Measurements from ENCODE around the gene CFAP107.
"Not testable (repeated sequence)": the region's sequence is repeated elsewhere in the genome, so short reads cannot be mapped to it uniquely, and the experiment has no call there.

Gene CFAP107

GRCh38 chr1:12772520-12772919 is 26.5 kb downstream of the CFAP107 start:
- in situ Hi-C loops (cut with MboI; ENCODE audit: low pct_unique_long_range_greater_than_20kb, low sequenced_read_pairs) = loop anchor here (25.0 kb wide), 1 partner anchor 485 kb away; no protein-coding TSS in a partner anchor
- no peak for DNase-seq

- no peak for DNase-seq
- in situ Hi-C loops (cut with MboI; ENCODE audit: low pct_unique_long_range_greater_than_20kb, low sequenced_read_pairs) = loop anchor here (25.0 kb wide), 1 partner anchor 486 kb away; no protein-coding TSS in a partner anchor
These were observed 27.4 kb downstream of the CFAP107 start, which contains the start of gene PRAMEF12 for GRCh38 chr1:12773438-12773837. Gene PRAMEF12 (plus strand): TSS chr1:12773738. CDS start chr1:12774868, 1,130 bp downstream.

DNA sequence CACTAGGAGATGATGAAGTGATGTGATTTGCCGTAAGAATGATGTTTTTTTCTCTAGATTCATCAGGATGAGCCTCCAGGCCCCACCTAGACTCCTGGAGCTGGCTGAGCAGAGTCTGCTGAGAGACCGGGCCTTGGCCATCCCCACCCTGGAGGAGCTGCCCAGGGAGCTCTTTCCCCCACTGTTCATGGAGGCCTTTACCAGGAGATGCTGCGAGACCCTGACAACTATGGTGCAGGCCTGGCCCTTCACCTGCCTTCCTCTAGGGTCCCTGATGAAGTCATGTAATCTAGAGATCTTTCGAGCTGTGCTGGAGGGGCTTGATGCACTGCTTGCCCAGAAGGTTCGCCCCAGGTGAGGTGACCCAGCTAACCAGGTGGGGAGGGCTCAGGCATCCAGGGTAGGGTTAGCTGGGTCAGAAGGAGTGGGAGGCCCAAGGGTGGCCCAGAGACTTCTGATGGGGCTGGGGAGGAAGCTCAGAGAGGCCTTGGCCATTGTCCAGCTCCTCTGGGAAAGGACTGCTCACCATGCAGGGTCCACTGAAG is 28.9 kb downstream of the CFAP107 start:
- in situ Hi-C loops (cut with MboI; ENCODE audit: low pct_unique_long_range_greater_than_20kb, low sequenced_read_pairs) = loop anchor here (25.0 kb wide), 1 partner anchor 488 kb away; no protein-coding TSS in a partner anchor
- DNase-seq = no peak

GRCh38 chr1:12775443-12775842 is 29.4 kb downstream of the CFAP107 start:
- in situ Hi-C loops (cut with MboI; ENCODE audit: low pct_unique_long_range_greater_than_20kb, low sequenced_read_pairs) = no loop called here
- no peak for DNase-seq

DNA sequence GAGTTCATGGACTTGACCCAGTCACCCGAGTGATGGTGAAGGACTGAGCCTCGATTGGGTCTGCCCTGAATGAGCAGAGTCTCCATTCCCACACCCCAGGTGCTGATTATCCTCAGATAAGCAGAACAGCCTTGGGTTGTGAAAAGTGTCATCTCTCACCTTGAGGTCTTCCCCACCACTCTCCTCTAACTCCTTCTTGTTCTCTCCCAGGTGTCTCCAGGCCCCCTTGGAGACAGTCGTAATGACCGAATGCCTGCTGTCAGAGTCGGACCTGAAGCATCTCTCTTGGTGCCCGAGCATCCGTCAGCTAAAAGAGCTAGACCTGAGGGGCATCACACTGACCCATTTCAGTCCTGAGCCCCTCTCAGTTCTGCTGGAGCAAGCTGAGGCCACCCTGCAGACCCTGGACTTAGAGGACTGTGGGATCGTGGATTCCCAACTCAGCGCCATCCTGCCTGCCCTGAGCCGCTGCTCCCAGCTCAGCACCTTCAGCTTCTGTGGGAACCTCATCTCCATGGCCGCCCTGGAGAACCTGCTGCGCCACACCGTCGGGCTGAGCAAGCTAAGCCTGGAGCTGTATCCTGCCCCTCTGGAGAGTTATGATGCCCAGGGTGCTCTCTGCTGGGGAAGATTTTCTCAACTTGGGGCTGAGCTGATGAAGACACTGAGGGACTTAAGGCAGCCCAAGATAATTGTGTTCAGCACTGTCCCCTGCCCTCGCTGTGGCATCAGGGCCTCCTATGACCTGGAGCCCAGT is 31.0 kb downstream of the CFAP107 start:
- in situ Hi-C loops (cut with MboI; ENCODE audit: low pct_unique_long_range_greater_than_20kb, low sequenced_read_pairs) = no loop called here
- DNase-seq = no peak

DNA sequence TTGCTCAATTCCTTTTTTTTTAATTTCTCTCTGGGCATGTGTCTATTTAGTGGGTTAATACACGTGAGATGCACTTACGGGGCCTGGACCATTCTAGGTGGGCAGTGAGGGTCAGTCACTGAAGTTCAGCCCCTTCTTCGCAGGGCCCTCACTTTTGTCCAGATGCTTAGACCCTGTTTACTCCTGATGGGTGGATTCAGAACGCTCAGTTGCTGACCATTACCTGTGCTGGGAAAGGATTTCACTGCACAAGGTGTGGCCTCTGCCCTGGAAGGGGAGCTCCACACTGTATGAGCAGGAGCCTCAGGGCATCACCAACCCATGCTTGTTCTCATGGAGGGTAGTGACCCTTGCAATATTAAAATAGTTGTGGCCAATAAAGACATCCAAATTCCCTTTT is 32.1 kb downstream of the CFAP107 start:
- in situ Hi-C loops (cut with MboI; ENCODE audit: low pct_unique_long_range_greater_than_20kb, low sequenced_read_pairs) = no loop called here
- no peak for DNase-seq

- no peak for DNase-seq
- in situ Hi-C loops (cut with MboI; ENCODE audit: low pct_unique_long_range_greater_than_20kb, low sequenced_read_pairs) = no loop called here
These were observed 32.9 kb downstream of the CFAP107 start for GRCh38 chr1:12778907-12779306.

GRCh38 chr1:12781488-12781887 is 35.5 kb downstream of the CFAP107 start:
- DNase-seq; in situ Hi-C loops (cut with MboI; ENCODE audit: low pct_unique_long_range_greater_than_20kb, low sequenced_read_pairs): not testable (repeated sequence)

GRCh38 chr1:12783783-12784182 is 37.8 kb downstream of the CFAP107 start:
- peak; percentile 43 for DNase-seq
- in situ Hi-C loops (cut with MboI; ENCODE audit: low pct_unique_long_range_greater_than_20kb, low sequenced_read_pairs) = not testable (repeated sequence)

DNA sequence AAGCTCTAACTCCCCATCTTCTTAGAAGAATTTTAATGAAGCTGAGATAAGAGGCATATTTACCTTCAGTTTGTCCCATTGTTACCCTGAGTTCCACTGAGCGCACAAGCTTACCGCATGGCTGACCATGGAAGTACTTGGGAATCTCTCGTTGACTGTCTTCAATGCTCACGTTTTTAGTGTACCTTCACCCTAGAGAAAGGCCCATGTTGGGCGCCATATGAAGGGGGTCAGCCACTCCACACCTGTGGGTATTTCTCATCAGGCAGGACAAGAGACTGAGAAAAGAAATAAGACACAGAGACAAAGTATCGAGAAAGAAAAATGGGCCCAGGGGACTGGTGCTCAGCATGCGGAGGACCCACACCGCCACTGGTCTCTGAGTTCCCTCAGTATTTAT is 38.7 kb downstream of the CFAP107 start:
- peak; percentile 11 for DNase-seq
- in situ Hi-C loops (cut with MboI; ENCODE audit: low pct_unique_long_range_greater_than_20kb, low sequenced_read_pairs) = not testable (repeated sequence)

DNA sequence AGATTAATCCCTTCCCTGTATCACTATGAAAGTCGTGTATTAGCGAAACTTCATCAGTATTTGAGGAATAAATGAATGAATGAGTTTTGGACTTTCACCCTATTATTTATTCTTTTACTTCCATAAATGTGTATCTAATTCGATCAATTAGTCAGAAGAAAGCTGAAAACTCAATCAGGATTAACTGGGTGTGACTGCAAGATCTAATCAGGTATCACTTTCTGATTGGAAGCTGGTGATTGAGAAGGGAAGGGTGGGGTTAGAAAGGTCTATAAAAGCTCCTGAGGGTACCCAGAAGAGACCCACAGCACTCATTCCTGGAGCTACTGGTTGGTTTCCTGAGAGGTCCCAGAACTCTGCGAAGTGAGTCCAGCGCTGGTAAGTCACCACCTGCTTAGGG is 45.1 kb downstream of the CFAP107 start, which contains the start of gene PRAMEF1:
Gene PRAMEF1, plus strand, starts transcription at position 301 of the 400 bp plus-strand sequence. CDS start 1,831 bp downstream, outside the sequence.
- in situ Hi-C loops (cut with MboI; ENCODE audit: low pct_unique_long_range_greater_than_20kb, low sequenced_read_pairs); DNase-seq: not testable (repeated sequence)

DNA sequence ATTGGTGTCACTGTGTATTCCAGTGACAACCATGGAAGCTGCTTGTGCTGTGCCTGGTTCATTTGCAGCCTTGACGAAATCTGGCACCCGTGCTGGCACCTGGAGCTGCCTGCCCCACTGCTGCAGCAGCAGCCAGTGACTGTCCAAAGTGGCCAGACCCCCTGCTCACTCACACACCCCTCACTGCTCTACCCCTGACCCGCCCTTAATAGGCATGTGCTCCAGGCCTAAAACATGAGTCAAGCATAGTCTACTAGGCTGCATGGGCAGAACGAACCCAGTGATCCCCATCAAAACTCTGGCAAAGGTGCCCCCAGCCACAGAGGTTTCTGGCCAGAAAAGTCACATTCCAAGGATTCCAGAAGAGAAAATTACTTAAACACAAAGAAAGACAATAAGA is 52.9 kb downstream of the CFAP107 start:
- in situ Hi-C loops (cut with MboI; ENCODE audit: low pct_unique_long_range_greater_than_20kb, low sequenced_read_pairs) = no loop called here
- no peak for DNase-seq

DNA sequence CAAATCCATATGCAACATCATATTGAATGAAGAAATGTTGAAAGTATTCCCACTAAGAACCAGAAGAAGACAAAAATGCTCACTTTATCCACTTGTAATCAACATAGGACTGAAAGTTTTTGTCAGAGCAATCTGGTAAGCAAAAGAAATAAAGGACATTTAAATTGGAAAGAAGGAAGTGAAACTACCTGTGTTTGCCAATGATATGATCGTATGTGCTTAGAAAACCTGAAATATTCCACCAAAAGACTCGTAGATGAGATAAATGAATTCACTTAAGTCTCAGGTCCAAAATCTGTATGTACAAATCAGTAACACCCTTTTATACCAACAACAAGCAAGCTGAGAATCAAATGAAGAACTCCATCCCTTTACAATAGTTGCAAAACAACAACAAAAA is 53.7 kb downstream of the CFAP107 start:
- DNase-seq = no peak
- in situ Hi-C loops (cut with MboI; ENCODE audit: low pct_unique_long_range_greater_than_20kb, low sequenced_read_pairs) = no loop called here

- no peak for DNase-seq
- in situ Hi-C loops (cut with MboI; ENCODE audit: low pct_unique_long_range_greater_than_20kb, low sequenced_read_pairs) = no loop called here
These were observed 63.9 kb downstream of the CFAP107 start for GRCh38 chr1:12809933-12810332.

DNA sequence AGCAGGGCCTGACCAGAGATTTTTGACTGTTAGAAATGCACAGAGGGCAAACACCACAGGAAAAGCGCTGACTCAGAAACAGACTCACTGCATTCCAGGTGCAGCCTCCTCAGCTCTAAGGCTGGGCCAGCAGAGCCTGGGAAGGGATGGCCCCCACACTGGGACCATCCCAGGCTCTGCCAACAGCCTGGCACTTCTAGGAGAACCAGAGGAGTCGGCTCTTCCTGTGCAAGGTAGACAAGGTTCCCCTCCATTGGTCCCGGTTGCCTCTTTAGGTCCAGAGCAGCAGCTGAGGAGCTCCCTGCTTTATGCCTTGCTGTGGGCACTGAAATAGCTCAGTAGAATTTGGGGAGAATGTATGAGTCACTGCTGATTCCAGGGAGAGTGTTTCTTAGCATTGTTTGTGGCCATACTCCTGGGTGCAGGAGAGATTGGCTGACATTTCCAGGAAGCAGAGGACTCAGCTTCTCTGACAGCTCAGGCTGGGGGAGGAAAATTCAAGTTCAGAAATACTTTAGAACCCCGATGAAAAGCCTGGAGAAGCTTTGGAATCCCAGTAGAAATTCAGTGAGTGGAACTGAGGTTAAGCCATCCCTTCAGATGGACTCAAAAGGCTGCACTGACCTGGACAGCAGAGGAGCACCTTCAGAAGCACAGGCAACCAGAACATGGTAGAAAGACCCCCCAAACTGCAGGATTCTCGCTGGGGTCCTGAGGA is 64.8 kb downstream of the CFAP107 start:
- DNase-seq = no peak
- in situ Hi-C loops (cut with MboI; ENCODE audit: low pct_unique_long_range_greater_than_20kb, low sequenced_read_pairs) = no loop called here

GRCh38 chr1:12811409-12811784 is 65.4 kb downstream of the CFAP107 start:
- in situ Hi-C loops (cut with MboI; ENCODE audit: low pct_unique_long_range_greater_than_20kb, low sequenced_read_pairs) = no loop called here
- no peak for DNase-seq
